H54 (cell line): ENCODE results near the gene PCAT6.
"Not testable (repeated sequence)": the region's sequence is repeated elsewhere in the genome, so short reads cannot be mapped to it uniquely, and the experiment has no call there.

Experiments used
- DNase-seq: peaks from one replicate; pipeline ENCODE4 v3.0.0; 2011; ENCODE audit warnings: low spot score, mixed read lengths; ENCODE audit not compliant: insufficient read length
- FAIRE-seq: peaks from 3 replicates; lab custom pipeline; 2011; peaks lifted over from hg19 to GRCh38; lab: Jason Lieb, UNC
- POLR2A ChIP-seq: IDR thresholded peaks from 2 replicates; pipeline ENCODE4 v1.6.1; 2011; ENCODE audit warnings: low read depth, mild to moderate bottlenecking, low read length

PCAT6 gene

GRCh38 chr1:202810615-202811295 is at the start of gene PCAT6:
TSS of gene PCAT6 (plus strand) at chr1:202810954.
- TF ChIP-seq POLR2A: peak; percentile 55
- peak; percentile 95 for DNase-seq
- FAIRE-seq: no peak

GRCh38 chr1:202762019-202762418 is 48.7 kb upstream of the PCAT6 start:
- FAIRE-seq (no peak), DNase-seq (no peak)
- TF ChIP-seq POLR2A: no peak

- no peak for FAIRE-seq
- no peak for DNase-seq
- TF ChIP-seq POLR2A: no peak
These were observed 45.0 kb upstream of the PCAT6 start for GRCh38 chr1:202765721-202766120.

- FAIRE-seq (no peak), DNase-seq (no peak)
- TF ChIP-seq POLR2A: no peak
These were observed 40.6 kb upstream of the PCAT6 start for GRCh38 chr1:202770135-202770534.

- FAIRE-seq (no peak), DNase-seq (no peak)
- no peak for TF ChIP-seq POLR2A
These were observed 29.6 kb upstream of the PCAT6 start for GRCh38 chr1:202781180-202781579.

GRCh38 chr1:202786804-202787203 is 23.9 kb upstream of the PCAT6 start:
- TF ChIP-seq POLR2A: no peak
- DNase-seq: no peak
- no peak for FAIRE-seq

- no peak for DNase-seq
- no peak for FAIRE-seq
- no peak for TF ChIP-seq POLR2A
These were observed 22.0 kb upstream of the PCAT6 start for GRCh38 chr1:202788800-202789199.

GRCh38 chr1:202791077-202791747 is 19.5 kb upstream of the PCAT6 start:
- TF ChIP-seq POLR2A: no peak
- FAIRE-seq: no peak

GRCh38 chr1:202794051-202794740 is 16.6 kb upstream of the PCAT6 start:
- FAIRE-seq (no peak), DNase-seq (no peak)
- TF ChIP-seq POLR2A: no peak

More at GRCh38 chr1:202791077-202791747, 19.5 kb upstream of the PCAT6 start:
- DNase-seq: no peak

- FAIRE-seq: not testable (repeated sequence)
These were observed 15.8 kb upstream of the PCAT6 start for GRCh38 chr1:202794931-202795330.

GRCh38 chr1:202796670-202797069 is 14.1 kb upstream of the PCAT6 start:
- DNase-seq (no peak), FAIRE-seq (no peak)
- TF ChIP-seq POLR2A: no peak

More at GRCh38 chr1:202794931-202795330, 15.8 kb upstream of the PCAT6 start:
- not testable (repeated sequence) for DNase-seq

- TF ChIP-seq POLR2A: no peak
- no peak for DNase-seq
- no peak for FAIRE-seq
These were observed 12.5 kb upstream of the PCAT6 start for GRCh38 chr1:202798260-202798659.

GRCh38 chr1:202798792-202799331 is 11.9 kb upstream of the PCAT6 start:
- DNase-seq: no peak
- no peak for TF ChIP-seq POLR2A

GRCh38 chr1:202800742-202801141 is 10.0 kb upstream of the PCAT6 start:
- DNase-seq (no peak), FAIRE-seq (no peak)
- TF ChIP-seq POLR2A: no peak

More at GRCh38 chr1:202798792-202799331, 11.9 kb upstream of the PCAT6 start:
- FAIRE-seq: no peak
